Measurements from ENCODE around the gene MYH14.
A peak's percentile ranks its signal among the peaks of the same experiment; 100 is the strongest.
"Not testable (repeated sequence)": the region's sequence is repeated elsewhere in the genome, so short reads cannot be mapped to it uniquely, and the experiment has no call there.

MYH14 gene

DNA sequence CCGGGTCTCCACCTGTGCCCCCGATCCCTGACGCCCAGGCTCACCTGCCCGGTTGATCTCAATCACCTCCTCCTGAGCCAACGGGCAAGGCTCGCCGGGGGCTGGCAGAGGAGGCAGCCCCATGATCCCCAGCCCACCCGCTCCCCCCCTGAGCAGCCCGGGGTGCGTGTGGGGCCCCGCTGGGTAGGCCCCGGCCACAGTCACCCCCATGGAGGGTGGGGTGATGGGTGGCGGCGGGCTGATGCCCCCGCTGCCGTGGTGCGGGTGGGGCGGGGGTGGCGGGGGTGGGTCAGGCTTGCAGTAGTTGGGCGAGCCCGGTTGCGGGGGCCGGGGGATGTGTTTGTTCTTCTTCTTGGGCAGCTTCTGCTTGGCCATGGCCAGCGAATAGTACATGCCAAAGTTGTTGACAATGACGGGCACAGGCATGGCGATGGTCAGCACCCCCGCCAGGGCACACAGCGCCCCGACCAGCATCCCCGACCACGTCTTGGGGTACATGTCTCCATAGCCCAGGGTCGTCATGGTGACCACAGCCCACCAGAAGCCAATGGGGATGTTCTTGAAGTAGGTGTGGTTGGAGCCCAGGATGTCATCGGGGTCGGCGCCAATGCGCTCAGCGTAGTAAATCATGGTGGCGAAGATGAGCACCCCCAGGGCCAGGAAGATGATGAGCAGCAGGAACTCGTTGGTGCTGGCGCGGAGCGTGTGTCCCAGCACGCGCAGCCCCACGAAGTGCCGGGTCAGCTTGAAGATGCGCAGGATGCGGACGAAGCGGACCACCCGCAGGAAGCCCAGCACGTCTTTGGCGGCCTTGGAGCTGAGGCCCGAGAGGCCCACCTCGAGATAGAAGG lies 119.7 kb downstream of the MYH14 start:
- DNase-seq, result no peak

DNA sequence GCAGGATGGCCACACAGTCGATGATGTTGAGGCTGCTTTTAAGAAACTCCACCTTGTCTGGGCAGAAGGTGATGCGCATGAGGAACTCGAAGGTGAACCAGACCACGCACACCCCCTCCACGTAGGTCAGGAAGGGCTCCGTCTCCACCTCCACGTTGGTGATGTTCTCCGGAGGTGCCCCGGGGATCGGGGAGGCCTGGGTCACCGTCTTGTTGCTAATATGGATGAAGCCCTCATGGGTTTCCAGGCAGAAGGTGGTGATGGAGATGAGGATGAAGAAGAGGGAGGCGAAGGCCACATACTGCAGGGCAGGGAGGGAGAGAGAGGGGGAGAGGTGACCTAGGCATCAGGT lies 120.3 kb downstream of the MYH14 start:
- no peak for DNase-seq

DNA sequence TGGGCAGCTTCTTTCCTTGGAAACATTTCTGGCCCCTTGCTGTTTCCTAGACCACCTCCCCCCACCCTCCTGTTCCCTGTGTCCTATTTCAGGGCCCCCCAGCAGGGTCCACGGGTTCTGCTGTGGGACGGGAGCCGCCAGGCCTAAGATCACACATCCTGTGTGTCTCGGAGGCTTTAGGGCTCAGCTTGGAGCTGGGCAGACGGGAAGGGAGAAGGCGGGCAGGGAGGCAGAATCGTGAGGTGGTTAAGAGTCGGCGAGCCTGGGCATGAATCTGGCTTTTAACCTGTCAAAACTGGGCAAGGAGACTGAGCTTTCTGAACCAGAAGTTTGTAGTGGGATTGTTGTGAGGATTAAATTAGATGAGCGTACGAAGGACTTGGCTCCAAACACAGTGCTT lies 120.9 kb downstream of the MYH14 start:
- DNase-seq, result no peak

DNA sequence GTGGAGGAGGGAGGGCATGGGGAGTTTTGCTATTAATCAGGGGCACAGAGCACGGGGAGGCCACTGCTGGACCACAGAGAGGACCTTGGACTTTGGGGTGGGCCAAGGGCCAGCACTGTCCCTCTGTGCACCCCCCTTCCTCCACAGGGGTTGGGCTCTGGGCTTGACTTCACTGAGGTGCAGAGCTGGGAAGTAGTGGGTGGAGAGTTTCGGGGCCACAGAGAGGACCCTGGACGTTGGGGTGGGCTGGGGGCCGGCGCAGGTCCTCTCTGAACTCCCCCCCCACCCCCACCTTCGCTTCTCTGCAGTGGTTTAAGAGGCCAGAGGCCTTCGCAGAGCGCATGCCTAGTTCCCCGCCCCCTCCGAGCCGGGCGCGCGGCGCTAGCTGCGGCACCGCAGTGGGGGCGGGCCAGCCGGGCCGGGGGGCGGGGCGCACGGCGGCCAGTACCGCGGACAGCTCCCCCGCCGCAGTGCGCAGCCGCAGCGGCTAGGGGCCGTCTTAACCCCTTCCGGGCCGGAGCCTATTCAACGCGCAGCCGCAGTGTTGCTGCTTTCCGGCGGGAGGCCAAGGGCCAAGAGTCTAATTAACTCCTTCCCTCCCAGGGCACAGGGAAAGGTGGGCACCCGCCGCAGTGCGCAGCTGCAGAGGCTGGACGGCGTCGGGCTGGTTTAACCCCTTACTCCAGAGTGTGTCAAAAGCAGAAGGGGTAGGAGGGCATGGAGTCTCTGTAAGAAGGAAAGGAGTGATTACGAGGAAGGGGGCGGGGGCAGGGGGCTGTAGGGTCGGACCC lies 122.1 kb downstream of the MYH14 start:
- peak; percentile 30 for DNase-seq

DNA sequence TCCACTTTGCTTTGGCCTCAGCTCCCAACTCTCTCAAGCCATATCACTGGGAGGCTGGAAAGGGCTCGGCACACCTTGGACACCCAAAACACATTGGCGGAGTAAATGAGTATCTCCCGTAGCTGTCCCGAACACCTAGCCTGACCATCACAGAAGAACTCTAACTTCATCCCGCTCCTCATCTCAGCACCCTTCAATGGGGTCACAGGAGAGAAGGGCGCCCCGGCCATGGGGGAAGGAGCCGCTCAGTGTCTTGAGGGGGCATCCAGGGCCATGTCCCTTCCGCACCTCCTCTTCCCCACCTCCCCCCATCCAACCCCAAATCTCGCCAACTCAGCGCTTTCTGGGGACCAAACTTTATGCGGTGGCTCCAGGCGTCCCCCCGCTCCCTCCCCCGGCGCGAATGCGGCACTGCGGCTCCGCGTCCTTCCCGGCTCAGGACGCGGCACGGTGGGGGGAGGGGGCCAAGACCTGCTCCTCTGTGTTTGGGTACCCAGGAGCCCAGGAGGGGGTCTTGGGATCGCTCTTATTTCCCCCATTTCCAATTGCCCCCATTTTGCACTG lies 122.8 kb downstream of the MYH14 start:
- DNase-seq, result no peak

DNA sequence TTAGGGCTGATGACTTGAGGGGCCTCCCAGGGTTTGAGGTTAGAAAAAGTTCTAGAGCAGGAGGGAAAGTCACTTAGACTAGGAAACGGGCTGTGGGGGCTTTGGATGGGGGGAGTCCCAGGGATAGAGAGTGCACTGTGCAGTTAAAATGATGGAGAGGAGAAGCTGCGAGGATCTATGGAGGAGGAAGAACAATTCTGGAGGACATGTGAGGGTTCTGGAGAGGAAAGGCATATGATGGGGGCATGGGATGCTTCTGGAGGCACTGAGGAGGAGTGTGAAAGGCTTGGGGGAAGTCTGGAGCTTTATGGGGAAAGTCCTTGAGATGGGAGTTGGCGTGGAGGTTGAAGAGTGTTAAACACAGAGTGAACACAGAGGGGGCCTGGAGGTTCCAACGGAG lies 123.6 kb downstream of the MYH14 start:
- DNase-seq, result no peak

DNA sequence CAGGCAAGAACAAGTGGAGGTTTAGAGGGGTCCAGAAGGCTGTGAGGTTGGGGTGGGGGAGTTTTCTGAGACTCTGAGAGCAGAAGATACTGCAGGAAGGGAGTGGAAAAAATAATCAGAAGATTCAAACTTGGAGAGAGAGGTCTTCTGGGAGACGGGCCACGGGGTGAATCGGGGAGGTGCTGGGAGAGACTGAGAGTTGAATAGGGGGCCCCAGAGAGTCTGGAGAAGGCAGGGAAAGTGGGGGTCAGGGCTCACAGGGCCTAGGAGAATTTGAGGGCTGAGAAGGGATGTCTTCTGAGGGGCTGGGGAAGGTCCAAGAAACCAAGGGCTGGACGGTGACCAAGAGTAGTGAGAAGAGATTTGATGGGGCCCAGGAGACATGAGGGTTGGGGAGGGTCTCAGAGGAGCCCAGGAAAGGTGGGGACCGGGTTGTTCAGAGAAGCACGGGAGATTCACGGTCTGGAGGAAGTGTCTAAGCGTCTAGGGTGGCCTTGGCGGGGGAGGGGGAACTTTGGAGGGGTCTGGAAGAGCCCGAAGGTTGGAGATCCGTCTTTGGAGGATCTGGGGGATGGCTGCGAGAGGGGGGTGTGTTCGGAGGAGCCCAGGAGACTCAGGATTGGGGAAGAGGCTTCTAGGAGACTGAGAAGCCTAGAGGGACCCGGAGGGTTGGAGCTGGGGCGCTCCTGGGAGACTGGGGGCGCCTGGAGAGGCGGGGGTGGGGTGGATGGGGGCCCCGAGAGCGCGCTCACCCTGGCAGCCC lies 124.2 kb downstream of the MYH14 start:
- DNase-seq, result no peak

DNA sequence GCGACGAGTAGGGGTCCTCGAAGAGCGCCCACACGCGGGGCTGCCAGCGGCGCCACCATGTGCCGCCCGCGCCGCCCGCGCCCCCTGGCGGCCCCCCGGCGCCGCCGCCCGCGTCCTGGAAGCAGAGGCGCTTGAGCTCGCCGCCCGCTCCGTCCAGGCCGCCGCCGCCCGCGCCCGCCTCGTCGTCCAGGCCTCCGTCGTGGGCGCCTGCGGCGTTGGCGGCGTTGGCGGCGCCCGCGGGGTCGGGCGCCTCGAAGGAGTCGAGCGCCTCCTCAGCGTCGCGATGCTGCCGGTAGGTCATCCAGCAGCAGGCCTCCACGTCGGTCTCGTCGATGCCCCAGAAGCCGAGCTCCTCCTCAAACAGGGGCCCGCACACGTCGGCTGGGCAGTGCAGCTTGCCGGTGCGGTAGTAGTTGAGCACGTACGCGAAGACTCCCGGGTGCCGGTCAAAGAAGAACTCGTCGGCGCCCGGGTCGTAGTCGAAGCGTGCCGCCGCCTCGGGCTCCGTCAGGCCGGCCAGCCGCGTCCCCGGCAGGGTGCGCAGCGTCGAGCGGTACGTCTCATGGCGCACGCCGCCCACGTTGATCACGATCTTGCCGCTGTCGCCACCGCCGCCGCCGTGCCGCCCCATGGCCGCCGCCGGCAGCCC lies 124.9 kb downstream of the MYH14 start:
- DNase-seq, result no peak

DNA sequence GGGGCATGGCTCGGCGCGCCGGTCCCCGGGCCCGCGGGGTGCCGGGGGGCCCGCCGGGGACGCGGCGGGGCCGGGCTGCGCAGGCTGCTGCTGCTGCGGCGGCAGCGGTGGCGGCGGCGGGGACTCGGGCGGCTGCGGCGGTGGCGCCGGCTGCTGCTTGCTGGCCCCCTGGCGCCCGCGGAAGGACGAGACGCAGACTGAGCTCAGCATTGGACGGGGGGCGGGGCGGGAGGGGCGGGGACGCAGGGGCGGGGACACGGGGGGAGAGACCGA lies 125.4 kb downstream of the MYH14 start:
- no peak for DNase-seq

DNA sequence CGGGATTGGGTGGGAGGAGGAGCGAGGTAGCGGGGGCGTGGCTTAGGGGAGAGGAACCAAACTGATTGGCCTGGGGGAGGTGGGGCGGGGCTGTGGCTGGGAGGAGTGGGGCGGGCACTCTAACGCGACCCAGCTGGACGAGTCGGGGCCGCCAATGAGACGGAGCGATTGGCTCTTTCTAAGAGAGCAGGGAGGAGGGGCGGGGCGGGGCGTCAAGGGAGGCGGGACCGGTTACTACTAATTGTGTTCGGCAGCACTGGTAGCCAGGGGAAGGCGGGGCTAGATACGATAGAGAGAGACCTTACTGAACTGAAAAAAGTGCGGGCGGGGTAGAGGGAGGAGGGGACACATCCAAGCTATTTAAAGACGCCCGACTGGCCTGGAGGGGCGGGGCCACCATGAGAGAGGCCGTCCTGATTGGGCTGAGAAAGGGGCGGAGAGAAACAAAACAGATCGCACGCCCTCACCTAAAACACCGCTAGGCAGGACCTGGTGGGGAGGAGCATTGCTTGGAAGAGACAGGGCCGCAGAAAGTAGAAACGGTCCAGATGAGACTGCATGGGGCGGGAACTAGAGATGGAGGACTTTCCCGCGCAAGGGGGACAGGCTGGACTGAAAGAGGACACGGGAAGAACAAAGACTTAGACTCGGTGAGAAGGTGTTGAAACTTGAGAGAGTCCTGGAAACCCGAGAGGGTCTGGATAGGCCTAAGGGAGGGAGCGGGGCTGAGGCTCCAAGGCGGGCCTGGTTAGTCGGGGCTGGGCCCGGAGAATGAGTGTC lies 125.9 kb downstream of the MYH14 start, which contains the start of gene KCNC3:
Gene KCNC3, minus strand, starts transcription at position 232 of the 780 bp plus-strand sequence. CDS start 295 bp downstream, outside the sequence.
- DNase-seq, result peak; percentile 93

DNA sequence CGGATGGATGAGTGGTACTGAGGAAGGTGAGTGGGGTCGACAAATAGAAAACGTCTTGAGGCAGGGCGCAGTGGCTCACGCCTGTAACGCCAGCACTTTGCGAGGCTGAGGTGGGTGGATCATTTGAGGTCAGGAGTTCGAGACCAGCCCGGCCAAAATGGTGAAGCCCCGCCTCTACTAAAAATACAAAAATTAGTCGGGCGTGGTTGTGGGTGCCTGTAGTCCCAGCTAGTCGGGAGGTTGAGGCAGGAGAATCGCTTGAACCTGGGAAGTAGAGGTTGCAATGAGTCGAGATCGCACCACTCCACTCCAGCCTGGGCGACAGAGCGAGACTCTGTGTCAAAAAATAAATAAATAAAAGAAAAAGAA lies 126.5 kb downstream of the MYH14 start:
- not testable (repeated sequence) for DNase-seq

DNA sequence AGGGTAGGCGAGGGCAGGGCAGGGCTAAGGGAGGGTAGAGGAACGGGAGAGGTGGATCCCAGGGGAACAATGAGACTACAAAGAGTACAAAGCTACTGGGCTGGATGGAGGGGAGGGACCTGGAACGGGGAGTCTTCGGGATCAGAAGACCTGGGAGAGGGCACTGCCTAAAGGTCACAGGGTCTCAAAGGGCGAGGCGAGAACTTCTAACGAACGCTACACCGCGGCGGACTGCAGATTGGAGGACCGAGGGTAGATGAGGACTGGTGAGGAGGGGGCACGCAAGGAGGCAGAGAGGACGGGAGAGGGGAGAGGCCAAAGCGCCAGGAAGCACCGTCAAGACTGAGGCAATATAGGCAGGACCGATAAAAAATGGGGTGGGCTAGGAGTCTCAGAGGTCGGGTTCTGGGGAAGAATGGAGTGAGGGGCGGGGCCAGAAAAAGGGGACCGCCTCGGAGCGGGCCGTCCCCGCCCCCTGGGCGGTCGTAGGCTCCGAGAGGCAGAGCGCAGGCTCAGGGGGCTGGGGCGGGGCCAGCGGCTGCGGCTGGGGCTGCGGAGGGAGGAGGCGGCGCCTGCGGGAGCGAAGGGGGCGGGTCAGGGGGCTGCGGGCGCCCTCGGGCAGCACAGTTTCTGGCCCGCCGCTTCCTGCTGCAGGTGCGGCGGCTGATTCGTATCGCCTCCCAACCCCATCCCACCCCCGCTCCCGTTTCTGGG lies 127.1 kb downstream of the MYH14 start:
- DNase-seq, result peak; percentile 15

DNA sequence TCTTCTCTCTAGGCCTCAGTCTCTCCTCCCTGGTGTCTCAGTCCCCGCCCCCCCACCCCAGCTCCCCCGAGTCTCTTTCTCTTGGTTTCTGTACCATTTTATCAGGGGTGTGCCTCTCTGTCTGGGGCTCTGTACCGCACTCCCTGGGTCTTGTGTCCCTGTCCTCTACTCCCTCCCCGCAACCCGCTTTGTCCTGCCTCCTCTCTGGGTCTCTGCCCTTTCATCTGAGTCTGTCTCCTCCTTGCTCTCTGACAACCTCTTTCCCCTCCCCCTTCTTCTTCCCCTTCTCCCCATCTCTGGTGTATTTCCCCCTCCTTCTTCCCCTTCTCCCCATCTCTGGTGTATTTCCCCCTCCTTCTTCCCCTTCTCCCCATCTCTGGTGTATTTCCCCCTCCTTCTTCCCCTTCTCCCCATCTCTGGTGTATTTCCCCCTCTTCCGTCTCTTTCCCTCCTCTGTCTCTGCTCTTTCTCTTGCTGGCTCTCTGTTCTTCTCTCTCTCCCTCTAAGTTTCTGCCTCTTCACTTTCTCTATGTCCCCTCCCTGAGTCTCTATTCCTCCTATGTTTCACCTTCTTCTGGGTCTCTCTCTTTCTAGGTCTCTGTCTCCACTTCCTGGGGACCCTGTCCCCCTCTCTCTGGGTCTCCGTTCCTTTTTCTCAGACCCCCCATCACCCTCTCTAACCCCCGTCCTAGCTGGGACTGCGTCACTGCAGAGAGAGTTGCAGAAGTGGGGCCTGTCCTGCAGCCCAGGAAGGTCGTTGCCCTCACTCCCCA lies 128.0 kb downstream of the MYH14 start:
- DNase-seq, result no peak

DNA sequence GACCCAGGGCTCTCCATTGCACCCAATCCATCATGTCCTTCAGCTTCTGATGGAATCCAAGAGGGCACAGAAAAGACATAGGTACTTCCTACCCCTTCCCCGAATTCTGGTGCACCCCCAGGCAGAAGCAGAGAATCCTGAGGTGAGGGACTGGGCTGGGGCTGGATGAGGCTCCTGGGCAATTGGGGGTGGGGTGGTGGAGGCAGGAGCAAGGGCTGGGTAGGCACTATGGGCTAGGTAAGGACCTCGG lies 128.5 kb downstream of the MYH14 start:
- DNase-seq, result no peak

DNA sequence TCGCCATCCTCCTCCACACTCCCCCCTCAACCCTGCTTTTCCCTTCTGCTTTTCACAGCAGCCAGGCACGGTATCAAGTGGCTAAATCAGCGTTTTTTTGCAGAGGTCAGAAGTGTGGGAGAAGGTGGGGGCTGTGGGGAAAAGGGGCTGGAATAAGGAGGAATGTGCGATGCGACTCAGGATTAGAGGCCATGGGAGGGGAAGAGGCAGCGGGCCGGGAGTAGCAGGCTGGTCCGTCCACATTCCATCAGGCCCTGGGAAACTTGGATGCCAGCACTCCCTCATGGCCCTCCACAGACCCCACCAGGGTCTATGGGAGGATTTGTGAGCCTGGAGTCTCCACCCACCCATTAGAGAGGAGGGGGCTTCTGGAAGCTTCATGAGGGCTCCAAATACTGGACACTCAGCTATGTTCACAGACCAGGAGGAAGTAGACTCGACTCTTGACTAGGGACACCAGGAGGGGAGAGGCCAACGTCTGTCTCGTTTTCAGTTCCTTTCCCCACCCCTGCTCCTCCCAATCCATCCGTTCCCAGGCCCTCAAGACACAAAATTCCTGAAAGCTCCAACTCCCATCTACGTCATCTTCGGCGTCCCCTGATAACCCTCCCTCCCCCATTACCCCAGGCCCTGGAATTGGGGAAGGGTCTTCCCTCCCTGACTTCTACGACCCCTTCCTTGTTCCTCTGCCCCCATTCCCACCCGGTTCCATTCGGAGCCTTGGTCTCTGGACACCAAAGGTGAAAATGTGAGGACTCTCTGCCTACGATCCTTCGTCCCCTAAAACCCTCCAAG lies 129.0 kb downstream of the MYH14 start:
- DNase-seq, result no peak

DNA sequence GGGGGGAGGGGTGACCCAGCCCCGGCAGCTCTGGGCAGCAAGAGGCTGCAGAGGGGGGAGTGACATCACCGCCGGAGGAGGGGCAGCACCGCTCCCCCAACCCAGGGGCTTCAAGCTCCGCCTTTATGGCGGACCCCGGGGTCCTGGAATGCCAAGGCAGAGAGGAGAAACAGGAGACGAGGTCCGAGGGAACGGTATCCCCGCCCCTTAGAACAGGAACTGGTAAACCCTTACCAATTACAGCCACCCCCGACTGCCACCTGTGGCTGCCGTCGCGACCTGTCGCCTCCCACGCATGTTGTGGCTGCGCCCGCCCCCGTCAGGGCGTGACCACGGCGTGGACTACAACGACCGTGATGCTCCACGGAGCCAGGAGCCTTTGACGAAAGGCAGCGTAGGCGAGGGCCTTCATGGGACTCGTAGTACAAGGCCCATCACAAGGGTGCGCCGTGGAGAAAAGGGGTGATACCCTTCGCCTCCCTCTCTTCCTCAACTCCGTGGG lies 129.9 kb downstream of the MYH14 start:
- peak; percentile 75 for DNase-seq

DNA sequence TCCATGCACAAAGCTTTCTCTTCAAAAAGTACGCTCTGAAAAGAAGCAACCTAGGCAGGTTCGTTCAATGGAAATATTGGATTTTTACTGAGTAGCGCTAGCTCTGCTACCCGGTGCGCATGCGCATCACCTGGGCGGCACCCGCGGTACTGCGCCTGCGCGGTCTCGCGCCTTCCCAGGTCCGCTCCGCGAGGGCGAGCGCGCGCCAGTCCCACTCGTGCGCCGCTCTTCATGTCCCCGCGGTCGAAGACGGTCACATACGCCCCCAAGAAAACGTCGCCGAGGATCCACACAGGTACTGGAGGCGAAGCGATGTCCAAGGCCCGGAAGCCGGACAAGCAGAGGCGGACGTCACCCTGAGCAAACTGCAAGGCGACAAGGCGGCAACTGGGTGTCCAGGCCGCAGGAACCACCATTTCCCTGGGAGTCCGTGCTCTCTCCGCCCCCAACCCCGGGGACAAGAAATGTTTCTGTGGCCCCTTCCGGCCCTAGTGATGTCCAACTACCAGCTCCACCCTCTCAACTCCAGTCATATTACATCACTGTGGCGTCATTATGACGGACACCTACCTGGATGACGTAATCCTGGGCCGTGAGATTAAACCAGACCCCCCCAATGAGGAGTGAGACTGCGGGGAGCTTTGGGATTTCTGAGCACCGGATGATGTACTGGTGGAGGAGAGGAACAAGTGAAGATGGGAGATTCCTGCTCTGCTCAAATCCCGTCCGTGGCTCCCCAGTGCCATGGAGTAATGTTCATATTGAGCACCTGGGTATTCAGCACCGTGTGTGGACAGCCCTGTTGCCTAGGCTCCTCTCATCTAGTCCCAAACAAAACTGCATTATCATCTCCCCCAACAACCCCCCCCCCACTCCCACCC lies 130.6 kb downstream of the MYH14 start:
- DNase-seq, result peak; percentile 61

DNA sequence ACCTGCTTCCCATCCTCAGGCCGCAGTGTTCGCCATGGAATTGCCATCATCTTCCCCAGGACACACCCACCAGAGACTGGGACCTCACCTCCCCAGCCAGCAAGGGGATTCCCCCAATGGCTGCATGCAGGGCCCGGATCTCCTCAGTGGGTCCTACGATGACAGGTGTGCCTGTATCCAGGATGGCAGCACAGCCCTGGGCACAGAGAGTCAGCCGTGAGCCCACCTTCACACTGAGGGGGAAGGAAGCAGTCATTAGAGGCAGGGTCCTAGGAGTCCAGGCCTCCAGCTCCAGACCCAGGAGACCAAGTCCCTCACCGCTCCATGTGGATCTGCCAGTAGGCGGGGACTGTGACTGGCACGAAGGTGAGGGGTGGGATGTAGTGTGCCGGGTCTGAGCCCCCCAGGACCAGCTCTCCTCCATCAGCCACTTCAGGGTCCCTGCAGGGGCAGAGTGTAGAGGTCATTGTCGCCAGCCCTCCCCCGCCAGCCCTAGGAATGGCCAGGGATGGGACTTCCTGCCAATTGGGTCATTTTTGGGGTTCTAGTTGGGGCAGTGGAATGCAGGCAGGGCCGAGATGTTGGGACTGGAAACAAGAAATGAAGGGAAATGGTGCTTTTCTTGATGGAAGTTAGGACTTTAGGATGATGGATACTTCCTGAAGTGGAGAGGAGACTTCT lies 131.5 kb downstream of the MYH14 start:
- DNase-seq, result no peak

Measured in fibroblast of skin of right quadriceps (primary cell).